GM18519 (cell line): ENCODE results near the gene ZNF296.
"Not testable (repeated sequence)": the region's sequence is repeated elsewhere in the genome, so short reads cannot be mapped to it uniquely, and the experiment has no call there.

ENCODE experiments used
- ATAC-seq: cut with Tn5 transposase; IDR thresholded peaks from one replicate; pipeline ENCODE4 v1.9.1; 2021; ENCODE audit warnings: mild to moderate bottlenecking, moderate library complexity; ENCODE audit not compliant: unreplicated experiment, low FRiP score

ZNF296 gene

GRCh38 chr19:45076029-45076850 lies at the start of gene ZNF296:
Gene ZNF296, minus strand, starts transcription at chr19:45076478. Its CDS starts 105 bp downstream, at chr19:45076373.
- no peak for ATAC-seq

DNA sequence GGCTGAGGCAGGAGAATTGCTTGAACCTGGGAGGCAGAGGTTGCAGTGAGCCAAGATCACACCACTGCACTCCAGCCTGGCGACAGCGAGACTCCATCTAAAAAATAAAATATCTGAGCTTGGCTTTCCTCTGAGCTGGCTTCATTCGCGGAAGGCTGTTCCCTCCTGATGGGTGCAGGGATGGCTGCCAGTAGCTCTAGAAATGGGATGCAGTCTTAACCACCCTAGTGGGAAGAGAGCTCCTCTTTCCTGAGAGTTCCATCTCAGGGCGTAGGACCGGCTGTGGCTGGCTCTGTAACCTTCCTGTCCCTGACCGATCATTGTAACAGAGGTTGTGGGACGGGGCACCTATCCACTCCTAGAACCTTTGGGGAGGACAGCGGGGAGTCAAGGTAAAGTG lies 49.1 kb upstream of the ZNF296 start:
- ATAC-seq: no peak

GRCh38 chr19:45124021-45124420 lies 47.7 kb upstream of the ZNF296 start:
- ATAC-seq: no peak

- no peak for ATAC-seq
Measured at GRCh38 chr19:45123440-45123850, 47.2 kb upstream of the ZNF296 start.

GRCh38 chr19:45122832-45123231 lies 46.6 kb upstream of the ZNF296 start:
- ATAC-seq: no peak

GRCh38 chr19:45121827-45122345 lies 45.6 kb upstream of the ZNF296 start:
- no peak for ATAC-seq

GRCh38 chr19:45119582-45119981 lies 43.3 kb upstream of the ZNF296 start:
- ATAC-seq: no peak

DNA sequence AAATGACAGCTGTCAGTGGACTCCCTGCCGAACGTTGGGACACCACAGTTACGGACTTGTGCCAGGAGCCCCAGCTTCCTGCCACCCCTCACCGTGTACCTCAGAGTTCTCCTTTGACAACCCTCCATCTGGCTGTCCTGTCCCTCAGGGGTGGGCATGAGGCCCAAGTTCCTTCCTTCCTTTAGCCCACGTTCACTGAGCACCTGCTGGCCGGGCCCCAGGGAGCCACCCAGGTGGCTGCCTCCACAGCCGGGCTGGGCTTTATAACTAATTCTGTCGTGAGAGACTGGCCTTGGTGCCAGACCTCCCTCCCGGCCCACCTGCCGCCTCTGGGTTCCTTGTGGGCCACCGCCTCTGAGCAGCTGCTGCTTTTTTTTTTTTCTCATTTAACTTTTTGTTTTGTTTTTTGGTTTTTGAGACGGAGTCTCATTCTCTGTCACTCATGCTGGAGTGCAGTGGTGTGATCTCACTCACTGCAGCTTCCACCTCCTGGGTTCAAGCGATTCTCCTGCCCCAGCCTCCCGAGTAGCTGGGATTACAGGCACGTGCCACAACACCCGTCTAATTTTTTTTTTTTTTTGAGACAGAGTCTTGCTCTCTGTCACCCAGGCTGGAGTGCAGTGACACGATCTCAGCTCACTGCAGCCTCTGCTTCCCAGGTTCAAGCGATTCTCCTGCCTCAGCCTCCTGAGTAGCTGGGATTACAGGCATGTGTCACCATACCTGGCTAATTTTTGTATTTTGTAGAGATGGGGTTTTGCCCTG lies 42.5 kb upstream of the ZNF296 start:
- not testable (repeated sequence) for ATAC-seq

DNA sequence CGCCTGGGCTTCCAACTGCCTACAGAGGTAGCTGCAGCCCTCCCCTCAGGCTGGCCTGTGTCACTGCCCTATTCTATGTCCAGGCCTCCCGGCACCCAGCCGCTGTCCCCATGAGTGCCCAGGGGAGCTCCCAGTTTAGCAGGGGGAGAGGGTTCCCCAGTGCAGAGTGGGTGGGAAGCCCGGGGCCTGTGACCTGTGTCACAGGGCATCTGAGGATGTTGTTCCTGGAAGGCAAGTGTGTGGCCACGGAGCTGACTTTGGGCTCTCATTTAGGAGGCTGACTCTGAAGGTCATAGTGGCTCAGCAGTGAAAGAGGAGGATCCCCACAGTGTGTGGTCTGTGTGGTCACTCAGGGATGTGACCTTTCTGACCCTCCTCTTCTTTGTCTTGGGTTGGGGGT lies 41.8 kb upstream of the ZNF296 start:
- ATAC-seq: no peak

DNA sequence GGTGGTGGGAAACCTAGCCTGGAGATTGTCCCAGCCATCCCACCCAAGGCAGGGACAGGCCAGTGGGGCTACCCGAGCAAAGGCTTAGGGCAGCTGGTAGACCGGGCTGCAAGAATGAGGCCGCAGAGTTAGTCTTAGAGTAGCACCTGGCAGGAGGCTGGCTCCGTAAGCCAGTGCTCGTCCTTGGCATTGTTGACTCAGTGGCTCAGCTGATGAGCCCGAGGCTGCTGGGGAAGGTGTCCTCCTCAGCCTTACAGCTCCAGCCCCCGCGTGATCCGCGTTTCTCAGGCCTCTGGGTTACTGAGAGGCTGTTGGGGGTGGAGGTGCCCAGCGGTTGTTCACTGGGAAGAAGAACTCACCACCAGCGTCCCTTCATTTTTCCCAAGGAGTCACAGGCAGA lies 41.4 kb upstream of the ZNF296 start:
- no peak for ATAC-seq

- no peak for ATAC-seq
Measured at GRCh38 chr19:45117167-45117594, 40.9 kb upstream of the ZNF296 start.

DNA sequence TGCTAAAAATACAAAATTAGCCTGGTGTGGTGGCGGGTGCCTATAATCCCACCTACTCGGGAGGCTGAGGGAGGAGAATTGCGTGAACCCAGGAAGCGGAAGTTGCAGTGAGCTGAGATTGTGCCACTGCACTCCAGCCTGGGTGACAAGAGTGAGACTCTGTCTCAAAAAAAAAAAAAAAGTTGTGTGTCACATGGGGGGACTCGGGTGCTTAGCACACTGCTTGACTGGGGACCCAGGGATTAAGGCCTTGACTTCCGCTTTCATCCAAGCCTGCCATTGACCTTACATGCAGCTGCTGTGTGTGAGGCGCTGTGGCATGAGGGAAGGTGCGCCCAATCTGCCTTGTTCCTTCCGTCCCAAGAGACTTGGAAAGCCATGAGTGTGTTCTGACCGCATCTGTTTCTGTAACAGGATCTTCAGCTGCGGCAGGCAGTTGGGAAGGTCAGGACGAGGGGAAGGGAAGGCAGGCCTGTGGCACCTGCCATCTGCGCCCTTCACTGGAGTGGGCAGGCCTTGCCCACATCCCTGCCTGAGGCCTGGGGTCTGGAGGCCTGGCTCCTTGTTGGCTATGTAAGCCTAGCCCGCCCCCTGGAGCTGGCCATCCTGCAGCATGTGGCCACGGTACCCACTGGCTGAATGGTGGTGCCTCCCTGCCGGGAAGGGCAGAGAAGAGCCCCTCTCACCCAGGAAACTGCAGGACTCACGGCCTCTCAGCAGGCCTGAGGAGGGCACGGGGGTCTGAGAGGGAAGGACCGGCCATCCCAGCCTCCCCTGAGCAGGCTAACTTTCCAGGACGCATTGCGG lies 39.7 kb upstream of the ZNF296 start:
- no peak for ATAC-seq

- no peak for ATAC-seq
Measured at GRCh38 chr19:45114116-45114515, 37.8 kb upstream of the ZNF296 start.

- no peak for ATAC-seq
Measured at GRCh38 chr19:45113628-45114027, 37.4 kb upstream of the ZNF296 start.

- ATAC-seq: no peak
Measured at GRCh38 chr19:45112111-45112827, 36.0 kb upstream of the ZNF296 start.

- ATAC-seq: no peak
Measured at GRCh38 chr19:45110851-45111266, 34.6 kb upstream of the ZNF296 start.

DNA sequence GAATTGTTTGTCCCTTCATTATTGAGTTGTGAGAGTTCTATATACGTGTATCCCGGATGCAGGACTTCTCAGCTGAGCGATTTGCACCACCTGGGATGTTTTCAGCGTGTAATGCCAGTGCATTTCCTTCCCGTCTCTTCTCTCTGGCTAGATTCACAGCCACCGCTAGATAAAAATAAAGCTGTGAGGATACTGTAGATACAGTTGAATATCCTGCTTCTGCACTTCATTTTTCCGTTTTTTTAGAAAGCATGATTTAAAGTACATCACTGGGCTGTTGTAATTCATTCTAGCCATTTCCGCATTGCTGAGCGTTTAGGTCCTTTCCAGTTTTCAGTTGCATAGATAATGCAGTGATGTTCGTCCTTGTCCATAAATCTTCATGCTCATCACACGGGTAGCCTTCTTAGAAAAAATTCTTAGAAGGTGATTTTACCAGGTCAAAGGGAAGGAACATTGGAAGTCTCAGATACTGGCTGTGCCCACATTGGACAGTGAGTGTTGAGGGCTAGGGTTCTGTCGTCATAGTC lies 31.4 kb upstream of the ZNF296 start:
- ATAC-seq: no peak

DNA sequence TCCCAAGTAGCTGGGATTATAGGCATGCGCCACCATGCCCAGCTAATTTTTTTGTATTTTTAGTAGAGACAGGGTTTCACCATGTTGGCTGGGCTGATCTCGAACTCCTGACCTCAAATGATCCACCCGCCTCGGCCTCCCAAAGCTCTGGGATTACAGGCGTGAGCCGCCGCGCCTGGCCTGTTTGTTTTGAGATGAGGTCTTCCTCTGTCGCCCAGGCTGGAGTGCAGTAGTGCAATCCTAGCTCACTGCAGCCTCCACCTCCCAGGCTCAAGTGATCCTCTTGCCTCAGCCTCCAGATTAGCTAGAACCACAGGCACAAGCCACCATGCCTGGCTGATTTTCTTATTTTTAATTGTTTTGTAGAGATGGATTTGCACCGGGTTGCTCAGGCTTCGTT lies 30.1 kb upstream of the ZNF296 start:
- ATAC-seq: not testable (repeated sequence)

- ATAC-seq: no peak
Measured at GRCh38 chr19:45104658-45105349, 28.5 kb upstream of the ZNF296 start.
